Stomach (tissue), 4 donors: ENCODE data around the gene MED15.

Experiments used
- POLR2A ChIP-seq, 4 donors: fragments of 450-650 bp; IDR thresholded peaks; one replicate each; pipeline ENCODE4 v1.6.1; 2016; ENCODE audit warnings: antibody characterized with exemption in 4 of 4, control low read depth in 2 of 4, mild to moderate bottlenecking in 1 of 4, moderate library complexity in 1 of 4
- TF ChIP-seq, protein P1 (sequence below), 7 experiments: fragments of 450-650 bp in 4 of 7; fragments of 200-600 bp in 3 of 7; sonication (generic) in 3 of 7; IDR thresholded peaks; one replicate each; pipeline ENCODE4 v1.5.1; 2016 to 2019; ENCODE audit warnings: antibody characterized with exemption in 7 of 7, control low read depth in 2 of 7, mild to moderate bottlenecking in 1 of 7

GRCh38 chr22:20618488-20618887 is 111.1 kb downstream of the MED15 start:
- TF ChIP-seq, protein P1, sequence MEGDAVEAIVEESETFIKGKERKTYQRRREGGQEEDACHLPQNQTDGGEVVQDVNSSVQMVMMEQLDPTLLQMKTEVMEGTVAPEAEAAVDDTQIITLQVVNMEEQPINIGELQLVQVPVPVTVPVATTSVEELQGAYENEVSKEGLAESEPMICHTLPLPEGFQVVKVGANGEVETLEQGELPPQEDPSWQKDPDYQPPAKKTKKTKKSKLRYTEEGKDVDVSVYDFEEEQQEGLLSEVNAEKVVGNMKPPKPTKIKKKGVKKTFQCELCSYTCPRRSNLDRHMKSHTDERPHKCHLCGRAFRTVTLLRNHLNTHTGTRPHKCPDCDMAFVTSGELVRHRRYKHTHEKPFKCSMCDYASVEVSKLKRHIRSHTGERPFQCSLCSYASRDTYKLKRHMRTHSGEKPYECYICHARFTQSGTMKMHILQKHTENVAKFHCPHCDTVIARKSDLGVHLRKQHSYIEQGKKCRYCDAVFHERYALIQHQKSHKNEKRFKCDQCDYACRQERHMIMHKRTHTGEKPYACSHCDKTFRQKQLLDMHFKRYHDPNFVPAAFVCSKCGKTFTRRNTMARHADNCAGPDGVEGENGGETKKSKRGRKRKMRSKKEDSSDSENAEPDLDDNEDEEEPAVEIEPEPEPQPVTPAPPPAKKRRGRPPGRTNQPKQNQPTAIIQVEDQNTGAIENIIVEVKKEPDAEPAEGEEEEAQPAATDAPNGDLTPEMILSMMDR (IDR thresholded peaks at IDR 0.05) = no peak
- no peak for TF ChIP-seq POLR2A (IDR thresholded peaks at IDR 0.05)
